PC-9 (cell line): Measurements from ENCODE around the gene ANKRD44.

Experiments
- CTCF ChIP-seq: fragments of 200-600 bp; sonication (generic); conservative IDR thresholded peaks from 2 replicates; pipeline ENCODE4 v1.6.1; 2017; ENCODE audit warnings: mixed run types, antibody characterized with exemption, mild to moderate bottlenecking, moderate library complexity
- EZH2 ChIP-seq: fragments of 200-600 bp; sonication (generic); IDR thresholded peaks from 2 replicates; pipeline ENCODE4 v1.8.0; 2017; ENCODE audit warnings: antibody characterized with exemption, low read depth

GRCh38 chr2:197250084-197250397 lies 60.5 kb downstream of the ANKRD44 start:
- no peak for TF ChIP-seq EZH2
- no peak for TF ChIP-seq CTCF
